Bronchial epithelial cell (primary cell): ENCODE data around the gene STYXL2. TPM values are rescaled to one million over a fixed set of nuclear protein-coding genes. Genes with fewer than 3 reads are reported as not detected.

Experiments
- DNase-seq: peaks from one replicate; pipeline ENCODE4 v3.0.0-alpha.2; 2010; ENCODE audit warnings: low read depth
- FAIRE-seq: peaks from 2 replicates; lab custom pipeline; 2011; peaks lifted over from hg19 to GRCh38; lab: Jason Lieb, UNC
- H3K27me3 ChIP-seq: 2 replicates; pipeline ENCODE4 v1.5.1; 2011; ENCODE audit warnings: low read length; ENCODE audit not compliant: control insufficient read depth, insufficient read depth
- H3K36me3 ChIP-seq: 2 replicates; pipeline ENCODE4 v1.5.1; 2011; ENCODE audit warnings: low read length; ENCODE audit not compliant: control insufficient read depth, insufficient read depth
- H3K4me3 ChIP-seq: 2 replicates; pipeline ENCODE4 v1.5.1; 2011; ENCODE audit warnings: mild to moderate bottlenecking, low read depth, low read length, control low read depth
- total RNA-seq: library from RNA; depleted of rRNA; stranded (reverse); fragments of >200 nt; gene quantifications from 2 replicates; pipeline ENCODE4 v1.2.1, GENCODE V29; 2014
- TF ChIP-seq, protein P1 (sequence below): IDR thresholded peaks from 2 replicates; pipeline ENCODE4 v1.5.1; 2011; ENCODE audit warnings: mild to moderate bottlenecking, moderate library complexity, low read length, control low read depth, inconsistent platforms; ENCODE audit not compliant: insufficient read depth, severe bottlenecking

The STYXL2 gene
- total RNA-seq, 1 donor from 2014 or later: not detected

DNA sequence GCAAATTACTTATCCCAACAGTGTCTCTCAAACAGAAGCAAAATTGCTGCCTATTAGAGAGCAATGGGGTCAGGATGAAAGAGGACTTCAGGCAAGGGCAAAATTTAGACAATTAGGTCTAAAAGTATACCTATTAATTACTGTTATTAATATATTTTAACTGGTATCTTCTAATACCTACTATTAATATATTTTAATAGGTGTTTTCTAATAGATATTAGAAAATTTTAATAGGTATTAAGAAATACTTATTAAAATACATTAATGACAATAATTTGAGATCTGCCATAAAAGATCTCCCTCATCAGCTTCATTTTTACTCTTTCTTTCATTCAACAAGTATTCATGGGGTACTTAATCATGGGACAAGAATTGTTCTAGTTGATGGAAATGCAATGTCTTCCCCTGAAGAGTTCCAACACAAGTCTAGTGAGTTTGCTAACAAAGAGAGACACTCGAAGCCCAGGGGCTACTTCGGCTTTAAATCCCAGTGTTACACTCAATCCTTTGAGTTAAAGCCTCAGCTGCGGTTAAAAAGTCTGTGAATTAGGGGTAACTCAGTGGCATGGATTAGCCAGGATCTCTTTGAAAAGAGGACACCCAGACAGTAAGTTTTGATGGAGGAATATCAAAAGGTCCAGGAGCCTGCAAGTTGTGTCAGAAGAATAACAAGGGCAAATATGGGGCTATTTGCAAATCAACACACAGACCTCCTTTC lies 44.1 kb downstream of the STYXL2 start:
- no peak for FAIRE-seq
- no peak overlapping the region for H3K4me3 ChIP-seq
- no peaks in the 10 kb centered on the region for H3K36me3 ChIP-seq
- TF ChIP-seq, protein P1, sequence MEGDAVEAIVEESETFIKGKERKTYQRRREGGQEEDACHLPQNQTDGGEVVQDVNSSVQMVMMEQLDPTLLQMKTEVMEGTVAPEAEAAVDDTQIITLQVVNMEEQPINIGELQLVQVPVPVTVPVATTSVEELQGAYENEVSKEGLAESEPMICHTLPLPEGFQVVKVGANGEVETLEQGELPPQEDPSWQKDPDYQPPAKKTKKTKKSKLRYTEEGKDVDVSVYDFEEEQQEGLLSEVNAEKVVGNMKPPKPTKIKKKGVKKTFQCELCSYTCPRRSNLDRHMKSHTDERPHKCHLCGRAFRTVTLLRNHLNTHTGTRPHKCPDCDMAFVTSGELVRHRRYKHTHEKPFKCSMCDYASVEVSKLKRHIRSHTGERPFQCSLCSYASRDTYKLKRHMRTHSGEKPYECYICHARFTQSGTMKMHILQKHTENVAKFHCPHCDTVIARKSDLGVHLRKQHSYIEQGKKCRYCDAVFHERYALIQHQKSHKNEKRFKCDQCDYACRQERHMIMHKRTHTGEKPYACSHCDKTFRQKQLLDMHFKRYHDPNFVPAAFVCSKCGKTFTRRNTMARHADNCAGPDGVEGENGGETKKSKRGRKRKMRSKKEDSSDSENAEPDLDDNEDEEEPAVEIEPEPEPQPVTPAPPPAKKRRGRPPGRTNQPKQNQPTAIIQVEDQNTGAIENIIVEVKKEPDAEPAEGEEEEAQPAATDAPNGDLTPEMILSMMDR: no peak
- no peaks in the 10 kb centered on the region for H3K27me3 ChIP-seq
- no peak for DNase-seq

DNA sequence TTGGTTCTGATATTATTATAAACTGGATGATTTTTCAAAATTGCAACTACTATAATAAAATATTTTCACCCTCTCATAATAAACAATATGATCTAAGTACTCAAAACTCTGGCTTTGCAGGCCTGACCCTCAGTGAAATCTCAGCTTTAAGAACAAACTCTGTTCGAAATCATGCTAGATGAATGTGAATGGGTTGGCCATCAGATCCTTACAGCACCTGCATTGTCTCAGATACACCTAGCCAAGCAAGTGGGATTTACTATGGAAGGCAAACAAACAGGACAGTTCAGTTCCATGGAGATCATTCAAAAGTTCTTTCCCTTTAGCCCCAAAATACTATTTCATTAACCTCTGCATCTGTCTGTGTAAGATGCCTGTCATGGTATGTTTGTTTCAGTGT lies 44.8 kb downstream of the STYXL2 start:
- no peak for FAIRE-seq
- TF ChIP-seq, protein P1: no peak
- Histone ChIP-seq H3K27me3 (no peaks in the 10 kb centered on the region), H3K4me3 (no peak overlapping the region), H3K36me3 (no peaks in the 10 kb centered on the region)
- no peak for DNase-seq

DNA sequence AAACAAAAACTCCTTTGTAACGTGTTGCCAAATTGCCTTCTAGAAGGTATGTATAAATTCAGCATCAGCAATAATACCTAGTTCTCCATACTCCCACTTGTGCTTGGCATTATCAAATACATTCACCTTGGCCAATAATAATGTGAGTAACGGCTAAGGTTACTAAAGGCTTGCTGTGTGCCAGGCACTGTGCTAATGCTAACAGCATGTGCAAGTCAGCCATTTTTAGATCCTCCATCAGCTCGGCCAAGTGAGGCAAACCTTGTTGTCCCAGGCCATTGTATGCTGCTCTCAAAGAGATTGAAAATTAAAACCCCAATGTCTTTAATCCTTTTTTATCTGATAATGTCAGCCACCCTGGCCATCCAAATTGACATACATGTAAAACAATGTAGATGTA lies 48.1 kb downstream of the STYXL2 start:
- Histone ChIP-seq H3K36me3 (no peaks in the 10 kb centered on the region), H3K27me3 (no peaks in the 10 kb centered on the region), H3K4me3 (no peak overlapping the region)
- TF ChIP-seq, protein P1: no peak
- FAIRE-seq (no peak), DNase-seq (no peak)

Other genes starting within 250 kb of the STYXL2 start
- gene TADA1, start 217.8 kb upstream of the STYXL2 start, total RNA-seq: 11.6 and 14.7 TPM in 2 replicates
- not detected in 2 replicates for gene ILDR2, start 118.5 kb upstream of the STYXL2 start, total RNA-seq
- gene MAEL, start 104.8 kb upstream of the STYXL2 start, total RNA-seq: not detected in 2 replicates
- not detected in 2 replicates for gene GPA33, start 3.7 kb upstream of the STYXL2 start, total RNA-seq
- gene POU2F1, start 126.8 kb downstream of the STYXL2 start, total RNA-seq: 3.9 and 5.1 TPM in 2 replicates